Fibroblast of skin of back (primary cell): ENCODE measurements around the gene GDPD1.
"Not testable (repeated sequence)": the region's sequence is repeated elsewhere in the genome, so short reads cannot be mapped to it uniquely, and the experiment has no call there.

Experiments
- DNase-seq: peaks from one replicate; pipeline ENCODE4 v3.0.0-alpha.2; 2013

The GDPD1 gene

GRCh38 chr17:59254742-59255141, 34.4 kb downstream of the GDPD1 start:
- DNase-seq = no peak

- DNase-seq = no peak
Observed at GRCh38 chr17:59257101-59257500, 36.8 kb downstream of the GDPD1 start.

GRCh38 chr17:59260722-59261121, 40.4 kb downstream of the GDPD1 start:
- no peak for DNase-seq

GRCh38 chr17:59266745-59267144, 46.4 kb downstream of the GDPD1 start:
- no peak for DNase-seq

GRCh38 chr17:59267776-59268175, 47.5 kb downstream of the GDPD1 start:
- DNase-seq = no peak

- no peak for DNase-seq
Observed at GRCh38 chr17:59275618-59276017, 55.3 kb downstream of the GDPD1 start.

GRCh38 chr17:59277031-59277430, 56.7 kb downstream of the GDPD1 start:
- DNase-seq = no peak

GRCh38 chr17:59278406-59278805, 58.1 kb downstream of the GDPD1 start:
- DNase-seq = no peak

GRCh38 chr17:59284317-59284716, 64.0 kb downstream of the GDPD1 start:
- DNase-seq = no peak

GRCh38 chr17:59287452-59287851, 67.1 kb downstream of the GDPD1 start:
- DNase-seq = peak; percentile 40

GRCh38 chr17:59287891-59288290, 67.6 kb downstream of the GDPD1 start:
- DNase-seq = no peak

GRCh38 chr17:59289981-59290301, 69.6 kb downstream of the GDPD1 start:
- DNase-seq = no peak

GRCh38 chr17:59290302-59290998, 70.1 kb downstream of the GDPD1 start:
- not testable (repeated sequence) for DNase-seq

- no peak for DNase-seq
Observed at GRCh38 chr17:59292174-59292523, 71.8 kb downstream of the GDPD1 start.

GRCh38 chr17:59296190-59296589, 75.9 kb downstream of the GDPD1 start:
- no peak for DNase-seq

- peak; percentile 8 for DNase-seq
Observed at GRCh38 chr17:59298521-59298920, 78.2 kb downstream of the GDPD1 start.

- no peak for DNase-seq
Observed at GRCh38 chr17:59299400-59300092, 79.2 kb downstream of the GDPD1 start.

GRCh38 chr17:59300941-59301340, 80.6 kb downstream of the GDPD1 start:
- DNase-seq = no peak

GRCh38 chr17:59304811-59305210, 84.5 kb downstream of the GDPD1 start:
- no peak for DNase-seq

GRCh38 chr17:59310263-59310920, 90.1 kb downstream of the GDPD1 start:
- DNase-seq = no peak

- peak; percentile 65 for DNase-seq
Observed at GRCh38 chr17:59311051-59311468, 90.7 kb downstream of the GDPD1 start.

- DNase-seq = not testable (repeated sequence)
Observed at GRCh38 chr17:59311521-59311920, 91.2 kb downstream of the GDPD1 start.

- no peak for DNase-seq
Observed at GRCh38 chr17:59315866-59316265, 95.6 kb downstream of the GDPD1 start.
